Measurements from ENCODE around the gene SERINC1.

GRCh38 chr6:122459240-122459639, 12.4 kb downstream of the SERINC1 start:
- TF ChIP-seq, protein P1, sequence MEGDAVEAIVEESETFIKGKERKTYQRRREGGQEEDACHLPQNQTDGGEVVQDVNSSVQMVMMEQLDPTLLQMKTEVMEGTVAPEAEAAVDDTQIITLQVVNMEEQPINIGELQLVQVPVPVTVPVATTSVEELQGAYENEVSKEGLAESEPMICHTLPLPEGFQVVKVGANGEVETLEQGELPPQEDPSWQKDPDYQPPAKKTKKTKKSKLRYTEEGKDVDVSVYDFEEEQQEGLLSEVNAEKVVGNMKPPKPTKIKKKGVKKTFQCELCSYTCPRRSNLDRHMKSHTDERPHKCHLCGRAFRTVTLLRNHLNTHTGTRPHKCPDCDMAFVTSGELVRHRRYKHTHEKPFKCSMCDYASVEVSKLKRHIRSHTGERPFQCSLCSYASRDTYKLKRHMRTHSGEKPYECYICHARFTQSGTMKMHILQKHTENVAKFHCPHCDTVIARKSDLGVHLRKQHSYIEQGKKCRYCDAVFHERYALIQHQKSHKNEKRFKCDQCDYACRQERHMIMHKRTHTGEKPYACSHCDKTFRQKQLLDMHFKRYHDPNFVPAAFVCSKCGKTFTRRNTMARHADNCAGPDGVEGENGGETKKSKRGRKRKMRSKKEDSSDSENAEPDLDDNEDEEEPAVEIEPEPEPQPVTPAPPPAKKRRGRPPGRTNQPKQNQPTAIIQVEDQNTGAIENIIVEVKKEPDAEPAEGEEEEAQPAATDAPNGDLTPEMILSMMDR (IDR thresholded peaks at IDR 0.05; ENCODE audit: poor library complexity, severe bottlenecking), result no peak
- no peak for TF ChIP-seq MXI1 (conservative IDR thresholded peaks at IDR 0.05; ENCODE audit: poor library complexity, severe bottlenecking)
- TF ChIP-seq, protein P2, sequence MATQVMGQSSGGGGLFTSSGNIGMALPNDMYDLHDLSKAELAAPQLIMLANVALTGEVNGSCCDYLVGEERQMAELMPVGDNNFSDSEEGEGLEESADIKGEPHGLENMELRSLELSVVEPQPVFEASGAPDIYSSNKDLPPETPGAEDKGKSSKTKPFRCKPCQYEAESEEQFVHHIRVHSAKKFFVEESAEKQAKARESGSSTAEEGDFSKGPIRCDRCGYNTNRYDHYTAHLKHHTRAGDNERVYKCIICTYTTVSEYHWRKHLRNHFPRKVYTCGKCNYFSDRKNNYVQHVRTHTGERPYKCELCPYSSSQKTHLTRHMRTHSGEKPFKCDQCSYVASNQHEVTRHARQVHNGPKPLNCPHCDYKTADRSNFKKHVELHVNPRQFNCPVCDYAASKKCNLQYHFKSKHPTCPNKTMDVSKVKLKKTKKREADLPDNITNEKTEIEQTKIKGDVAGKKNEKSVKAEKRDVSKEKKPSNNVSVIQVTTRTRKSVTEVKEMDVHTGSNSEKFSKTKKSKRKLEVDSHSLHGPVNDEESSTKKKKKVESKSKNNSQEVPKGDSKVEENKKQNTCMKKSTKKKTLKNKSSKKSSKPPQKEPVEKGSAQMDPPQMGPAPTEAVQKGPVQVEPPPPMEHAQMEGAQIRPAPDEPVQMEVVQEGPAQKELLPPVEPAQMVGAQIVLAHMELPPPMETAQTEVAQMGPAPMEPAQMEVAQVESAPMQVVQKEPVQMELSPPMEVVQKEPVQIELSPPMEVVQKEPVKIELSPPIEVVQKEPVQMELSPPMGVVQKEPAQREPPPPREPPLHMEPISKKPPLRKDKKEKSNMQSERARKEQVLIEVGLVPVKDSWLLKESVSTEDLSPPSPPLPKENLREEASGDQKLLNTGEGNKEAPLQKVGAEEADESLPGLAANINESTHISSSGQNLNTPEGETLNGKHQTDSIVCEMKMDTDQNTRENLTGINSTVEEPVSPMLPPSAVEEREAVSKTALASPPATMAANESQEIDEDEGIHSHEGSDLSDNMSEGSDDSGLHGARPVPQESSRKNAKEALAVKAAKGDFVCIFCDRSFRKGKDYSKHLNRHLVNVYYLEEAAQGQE (IDR thresholded peaks at IDR 0.05; ENCODE audit: borderline replicate concordance), result no peak
- no peak for TF ChIP-seq EP300 (conservative IDR thresholded peaks at IDR 0.05; ENCODE audit: poor library complexity, severe bottlenecking)
- no peak for TF ChIP-seq RAD21 (conservative IDR thresholded peaks at IDR 0.05)
- no peak for TF ChIP-seq POLR2AphosphoS5 (IDR thresholded peaks at IDR 0.05)
- TF ChIP-seq EZH2 (IDR thresholded peaks at IDR 0.05; ENCODE audit: borderline replicate concordance, insufficient read depth, low read length, poor library complexity, severe bottlenecking), result no peak
- TF ChIP-seq SMC3 (conservative IDR thresholded peaks at IDR 0.05; ENCODE audit: poor library complexity), result no peak

Data from neural cell (in vitro differentiated cells).